Left ventricle myocardium superior (tissue), 1 donor: ENCODE results near the gene TMEM179. TPM values are rescaled to one million over a fixed set of nuclear protein-coding genes. Genes with fewer than 3 reads are reported as not detected.
"Not testable (repeated sequence)": the region's sequence is repeated elsewhere in the genome, so short reads cannot be mapped to it uniquely, and the experiment has no call there.

Source experiments
- ATAC-seq: fragments of 200-7000 bp; cut with Tn5 transposase; one replicate; pipeline ENCODE4 v1.9.1; 2020; ENCODE audit warnings: mild to moderate bottlenecking, moderate library complexity
- DNase-seq: peaks from one replicate; pipeline ENCODE4 v3.0.0-alpha.2; 2020
- intact Hi-C: fragments of 100-400 bp; cut with micrococcal nuclease; formaldehyde crosslinking; loops from one replicate; pipeline ENCODE4 v1.11.0; 2022
- total RNA-seq: library from RNA; stranded (reverse); fragmentation: NEBNext Ultra II Directional; extraction: Animal tissue kit (Norgen Biotek cat#: 25700); gene quantifications from one replicate; pipeline ENCODE4 v1.2.1, GENCODE V29; 2021
- donor health status: DM: no; HTN: yes; CAD: no; lungs with severe emphysema.

The TMEM179 gene
- total RNA-seq, 1 donor from 2014 or later = not detected

DNA sequence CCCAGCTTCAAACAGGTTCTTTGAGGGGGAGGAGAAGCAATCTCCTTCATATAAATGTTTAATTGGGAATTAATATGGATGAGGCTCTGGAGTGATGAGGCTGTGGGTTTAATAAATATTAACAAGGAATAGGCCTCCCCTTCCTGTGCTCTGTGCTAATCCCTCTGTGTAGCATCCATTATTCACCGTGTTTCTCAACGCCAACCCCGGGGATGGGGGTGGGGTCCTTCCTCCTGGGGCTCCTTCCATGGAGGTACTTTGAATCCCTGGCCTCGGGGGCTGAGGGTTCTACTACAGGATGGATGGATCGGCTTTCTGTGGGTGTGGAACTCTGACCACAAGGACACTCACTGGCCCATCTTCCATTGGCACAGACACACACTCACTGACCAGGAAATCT lies 34.9 kb upstream of the TMEM179 start:
- intact Hi-C loops = no loop called here
- no peak for ATAC-seq
- no peak for DNase-seq

DNA sequence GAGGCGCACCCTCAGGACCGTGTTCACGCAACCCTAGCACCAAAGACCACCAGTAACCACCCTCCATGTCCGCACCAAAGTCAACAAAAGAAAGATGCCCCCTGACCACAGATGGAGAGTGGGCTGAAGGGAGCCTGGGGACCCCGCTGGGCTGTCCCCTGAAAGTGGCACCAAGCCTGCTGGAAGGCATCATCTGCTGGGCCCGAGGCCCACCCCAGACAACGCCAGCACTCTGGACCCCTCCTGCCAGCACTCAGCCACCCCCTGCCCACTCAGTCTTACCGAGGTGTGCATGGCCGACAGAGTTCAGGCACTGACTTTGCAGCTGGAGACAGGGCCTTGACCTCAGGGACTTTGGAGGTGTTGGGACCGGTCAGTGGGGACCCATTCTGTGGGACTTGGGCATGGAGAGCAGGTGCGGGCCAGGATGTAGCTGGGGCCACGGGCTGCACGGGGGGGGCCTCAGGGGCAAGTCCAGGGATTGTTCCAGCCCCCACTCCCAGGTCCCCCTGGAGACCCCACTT lies 34.4 kb upstream of the TMEM179 start:
- intact Hi-C loops = no loop called here
- no peak for DNase-seq
- ATAC-seq = no peak

DNA sequence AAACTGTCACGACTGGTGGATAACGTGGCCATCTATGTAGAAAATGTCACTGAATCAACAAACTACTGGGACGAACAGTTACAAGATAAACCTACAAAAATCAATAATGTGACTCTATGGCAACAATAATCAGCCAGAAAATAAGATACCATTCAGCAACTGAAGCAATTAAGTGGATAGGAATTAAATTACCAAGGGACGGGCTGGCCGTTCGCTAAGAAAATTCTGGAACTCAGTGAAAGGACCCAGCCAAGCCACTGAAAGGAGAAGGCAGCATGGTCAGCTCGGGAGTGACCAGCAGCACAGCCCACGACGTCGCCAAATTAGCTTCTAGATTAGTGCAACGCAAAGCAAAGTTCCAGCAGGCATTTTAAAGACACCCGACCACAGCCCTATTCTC lies 33.6 kb upstream of the TMEM179 start:
- DNase-seq (no peak), ATAC-seq (no peak)
- intact Hi-C loops = no loop called here

DNA sequence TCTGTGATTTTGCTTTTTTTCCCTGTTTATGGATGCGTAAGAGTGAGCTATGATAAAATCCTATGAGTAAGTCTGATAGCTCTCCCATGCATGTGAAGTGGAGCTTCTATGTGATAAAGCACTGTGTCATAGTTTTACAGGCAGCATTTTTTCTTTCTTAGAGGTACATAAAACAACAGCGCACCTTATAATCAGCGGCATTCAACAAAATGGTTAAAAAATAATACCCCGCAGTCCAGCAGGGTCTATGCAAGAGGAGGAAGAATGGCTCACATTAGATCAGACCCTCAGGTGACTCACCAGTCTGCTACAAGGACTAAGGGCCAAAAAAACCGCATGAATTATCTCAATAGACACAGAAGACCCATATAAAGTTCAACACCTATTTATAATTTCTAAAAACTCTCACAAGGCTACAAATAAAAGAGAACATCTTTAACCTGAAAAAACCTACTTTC lies 33.0 kb upstream of the TMEM179 start:
- ATAC-seq = no peak
- intact Hi-C loops = no loop called here

DNA sequence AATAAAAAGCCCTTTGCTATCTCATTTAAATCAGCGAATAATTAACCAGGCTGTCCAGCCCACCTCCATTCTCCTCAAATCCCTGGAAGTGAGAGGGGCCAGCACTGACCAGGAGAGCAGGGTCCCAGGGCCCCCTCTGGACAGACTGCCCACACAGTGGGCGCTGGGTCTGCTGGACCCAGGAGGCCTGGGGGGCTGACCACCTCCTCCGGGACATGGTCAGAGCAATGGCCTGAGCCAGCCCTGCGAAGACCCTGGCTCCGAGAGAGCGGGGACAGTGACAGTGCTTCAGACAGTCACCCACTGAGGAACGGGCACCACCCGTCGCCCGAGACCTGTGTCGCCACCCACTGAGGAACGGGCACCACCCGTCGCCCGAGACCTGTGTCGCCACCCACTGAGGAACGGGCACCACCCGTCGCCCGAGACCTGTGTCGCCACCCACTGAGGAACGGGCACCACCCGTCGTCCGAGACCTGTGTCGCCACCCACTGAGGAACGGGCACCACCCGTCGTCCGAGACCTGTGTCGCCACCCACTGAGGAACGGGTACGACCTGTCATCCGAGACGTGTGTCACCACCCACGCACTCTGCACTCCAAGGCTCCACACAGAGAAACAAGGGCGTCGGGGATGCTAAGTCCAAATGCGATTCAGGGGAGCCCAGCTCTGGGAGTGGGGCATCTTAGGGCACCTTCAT lies 32.4 kb upstream of the TMEM179 start:
- ATAC-seq, DNase-seq, intact Hi-C loops: not testable (repeated sequence)

More for the DNA sequence above, 33.0 kb upstream of the TMEM179 start:
- no peak for DNase-seq

DNA sequence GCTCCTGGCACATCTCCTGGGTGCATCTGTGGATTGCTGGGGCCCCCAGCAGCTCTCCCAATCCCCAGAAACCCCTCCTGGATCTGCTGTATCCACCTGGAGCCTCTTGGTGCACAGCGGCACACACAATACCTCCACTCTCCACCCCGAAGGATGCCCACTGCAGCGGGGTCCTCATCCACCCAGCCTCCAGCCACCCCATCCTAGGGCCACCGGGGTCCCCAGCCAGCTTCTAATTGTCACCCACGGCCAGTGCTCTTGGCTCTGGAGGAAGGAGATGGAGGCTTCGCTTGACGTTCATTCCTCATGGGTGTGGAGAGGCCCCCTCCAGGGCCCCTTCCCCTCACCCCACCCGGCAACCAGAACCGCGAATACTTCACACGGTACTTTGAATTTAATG lies 31.6 kb upstream of the TMEM179 start:
- intact Hi-C loops = no loop called here
- ATAC-seq (no peak), DNase-seq (no peak)

DNA sequence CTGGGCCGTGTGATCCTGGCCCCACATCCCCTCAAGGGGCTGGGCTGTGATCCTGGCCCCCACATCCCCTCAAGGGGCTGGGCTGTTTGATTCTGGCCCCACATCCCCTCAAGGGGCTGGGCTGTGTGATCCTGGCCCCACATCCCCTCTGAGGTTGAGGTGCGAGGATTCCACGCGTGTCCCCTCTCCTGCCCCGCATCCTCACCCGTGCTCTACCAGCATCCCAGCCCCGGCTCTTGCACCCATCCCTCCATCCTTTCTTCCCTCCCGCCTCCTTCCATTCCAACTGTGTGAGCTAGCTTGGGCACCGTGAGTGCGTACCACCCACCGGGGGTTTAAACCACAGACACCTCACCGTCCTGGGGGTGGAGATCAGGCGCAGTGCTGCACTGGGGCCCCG lies 31.1 kb upstream of the TMEM179 start:
- DNase-seq (no peak), ATAC-seq (no peak)
- intact Hi-C loops = no loop called here

DNA sequence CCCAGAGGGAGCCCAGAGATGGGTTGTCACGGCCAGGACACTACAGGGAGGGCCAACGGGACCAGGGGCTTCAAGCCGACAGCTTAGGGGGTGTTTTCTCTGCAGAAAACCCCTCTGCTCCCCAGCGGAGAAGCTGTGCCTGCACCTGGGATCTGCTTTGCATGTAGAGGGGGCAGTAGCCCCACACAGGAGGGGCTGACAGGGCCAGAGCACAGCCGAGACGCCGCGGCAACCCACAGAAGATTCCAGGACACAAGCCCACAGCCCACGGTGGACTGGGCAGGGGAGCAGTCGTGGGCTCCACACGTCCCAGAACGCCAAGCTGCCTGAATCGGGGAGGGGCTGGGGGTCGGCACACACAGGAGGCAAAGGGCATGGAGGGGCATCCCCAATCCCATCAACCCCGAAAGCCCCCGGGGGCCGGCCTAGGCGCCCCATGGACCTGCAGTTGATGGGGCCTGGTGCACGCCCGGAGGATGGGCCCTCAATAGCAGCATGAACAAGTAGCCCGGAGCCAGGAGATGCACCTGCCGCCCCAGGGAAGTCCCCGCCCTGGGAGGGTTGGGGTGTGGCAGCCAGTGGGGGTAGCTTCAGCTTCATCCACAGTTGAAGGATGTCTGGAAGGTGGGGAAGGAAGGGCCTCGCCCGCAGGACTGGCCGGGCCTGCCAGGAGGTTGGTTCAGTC lies 30.5 kb upstream of the TMEM179 start:
- intact Hi-C loops = no loop called here
- no peak for DNase-seq
- no peak for ATAC-seq

DNA sequence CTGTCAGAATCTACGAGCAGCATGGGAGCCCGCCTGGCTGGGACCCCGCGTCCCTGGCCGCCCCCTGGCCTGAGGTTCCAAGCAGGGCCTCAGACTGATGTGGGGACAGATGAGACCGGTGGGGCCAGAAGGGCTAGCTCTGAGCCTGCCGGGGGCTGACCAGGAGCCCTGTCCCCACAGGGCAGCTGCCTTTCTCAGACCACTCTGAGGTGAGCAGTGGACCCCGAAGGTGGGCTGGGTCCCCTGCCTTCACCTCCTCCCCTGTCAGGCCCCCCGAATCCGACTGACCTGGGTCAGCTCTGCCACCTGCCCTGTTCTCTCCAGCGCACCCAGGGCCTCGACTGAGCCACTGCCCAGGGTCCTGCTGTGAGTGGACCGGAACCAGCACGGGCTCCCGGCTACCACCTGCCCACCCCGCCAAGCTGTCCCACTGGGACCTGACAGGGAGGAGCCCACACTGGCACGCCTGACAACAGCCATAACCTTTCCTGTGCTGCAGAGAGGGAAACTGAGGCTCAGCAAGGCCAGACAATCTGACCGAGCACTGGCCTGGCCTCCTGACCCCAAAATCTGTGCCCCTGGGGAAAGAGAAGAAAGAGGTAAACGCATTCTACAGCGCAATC lies 29.7 kb upstream of the TMEM179 start:
- ATAC-seq (no peak), DNase-seq (no peak)
- intact Hi-C loops = no loop called here

DNA sequence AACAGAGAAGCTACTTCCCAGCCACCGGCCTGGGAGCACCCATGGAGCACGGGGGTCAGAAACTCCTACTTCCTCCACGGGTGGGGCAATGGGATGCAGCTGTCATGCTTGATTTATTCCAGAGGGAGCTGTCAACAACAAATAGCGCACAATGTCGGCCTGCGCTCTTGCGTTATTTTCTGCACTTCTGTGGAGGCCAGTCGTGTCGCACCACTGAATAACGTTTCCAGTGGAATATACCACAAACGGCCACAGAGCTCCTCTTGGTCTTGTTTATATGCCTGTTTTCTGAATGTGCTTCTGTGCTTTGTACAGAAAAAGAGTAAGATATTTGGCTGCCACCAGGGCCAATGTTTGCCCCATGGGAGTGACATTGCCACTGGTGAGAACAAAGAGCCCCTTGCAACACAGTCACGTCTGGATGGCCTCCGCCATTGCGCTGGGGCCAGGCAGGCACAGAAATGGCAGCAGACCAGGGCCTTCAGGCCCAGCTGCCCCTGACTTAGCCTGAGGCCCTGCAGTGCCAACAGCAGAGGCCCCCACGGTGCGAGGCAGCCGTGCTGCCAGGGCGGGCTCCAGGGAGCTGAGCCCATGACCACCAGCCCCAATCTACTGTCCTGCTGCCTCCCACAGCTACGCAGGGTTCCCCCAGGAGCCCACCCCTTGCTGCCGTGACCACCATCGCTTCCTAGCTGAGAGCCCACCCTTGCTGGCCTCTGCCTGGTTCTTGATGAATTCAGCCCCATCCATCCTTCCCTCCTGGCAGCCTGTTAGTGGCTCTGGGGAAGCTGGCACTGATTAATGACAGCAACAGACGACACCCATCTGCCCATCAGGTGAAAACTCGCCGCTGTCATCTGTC lies 28.9 kb upstream of the TMEM179 start:
- ATAC-seq (no peak), DNase-seq (no peak)
- intact Hi-C loops = no loop called here

DNA sequence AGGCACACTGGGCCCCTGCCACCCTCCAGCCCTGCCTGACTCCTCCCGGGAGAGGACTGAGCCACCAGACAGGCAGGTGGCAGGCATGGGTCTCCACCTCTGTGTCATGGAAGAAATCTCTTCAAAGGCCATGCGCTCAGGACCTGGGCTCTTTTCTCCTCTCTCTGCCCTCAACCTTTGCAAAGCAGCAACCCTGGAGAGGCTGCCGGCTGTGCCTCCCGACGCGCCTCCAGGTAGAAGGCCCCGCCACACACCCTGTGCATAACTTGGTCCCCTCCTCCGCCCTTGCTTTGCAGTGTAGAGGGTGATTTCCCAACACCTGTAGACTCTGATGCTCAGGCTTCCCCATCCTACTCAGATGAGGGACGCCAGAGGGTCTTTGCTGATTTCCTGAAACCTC lies 28.2 kb upstream of the TMEM179 start:
- intact Hi-C loops = no loop called here

DNA sequence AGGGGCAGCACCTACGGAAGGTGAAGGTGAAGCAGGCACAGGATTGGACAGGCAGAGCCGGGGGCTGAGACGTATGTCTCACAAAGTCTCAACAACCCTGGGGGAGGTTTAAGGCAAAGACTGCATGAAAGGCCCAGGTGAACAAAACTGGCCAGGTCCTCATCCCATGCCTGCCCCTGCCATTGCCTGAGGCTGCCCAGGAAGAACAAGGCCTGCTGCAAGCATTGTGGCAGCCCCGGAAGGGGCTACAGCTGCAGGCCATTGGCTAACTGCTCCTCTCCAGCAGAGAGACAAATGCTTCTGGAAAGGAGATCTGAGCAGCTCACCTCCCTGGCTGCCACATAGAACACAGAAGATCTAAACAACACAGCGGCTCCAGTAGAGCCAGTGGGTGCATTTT lies 20.4 kb upstream of the TMEM179 start:
- intact Hi-C loops = no loop called here

More for the DNA sequence above, 28.2 kb upstream of the TMEM179 start:
- ATAC-seq = no peak
- no peak for DNase-seq

DNA sequence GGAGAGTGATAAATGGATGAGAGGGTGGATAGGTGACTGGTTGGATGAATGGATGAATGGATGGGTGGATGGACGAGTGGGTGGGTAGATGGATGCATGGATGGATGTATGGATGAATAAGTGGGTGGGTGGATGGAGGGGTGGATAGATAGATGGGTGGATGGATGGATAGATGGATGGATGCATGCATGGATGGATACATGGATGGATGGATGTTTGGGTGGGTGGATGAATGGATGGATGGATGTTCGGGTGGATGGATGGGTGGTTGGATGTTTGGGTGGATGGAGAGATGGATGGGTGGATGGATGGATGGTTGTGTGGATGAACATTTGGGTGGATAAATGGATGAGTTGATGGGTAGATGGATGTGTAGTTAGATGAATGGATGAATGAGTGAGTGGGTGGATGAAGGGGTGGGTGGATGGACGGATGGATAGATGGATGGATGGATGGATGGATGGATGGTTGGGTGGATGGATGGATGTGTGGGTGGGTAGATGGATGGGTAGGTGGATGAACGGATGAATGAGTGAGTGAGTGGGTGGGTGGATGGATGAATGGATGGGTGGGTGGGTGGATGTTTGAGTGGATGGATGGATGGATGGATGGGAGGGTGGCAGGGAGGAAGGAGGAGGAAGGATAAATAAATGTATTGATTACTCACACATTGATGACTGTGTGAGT lies 9.7 kb upstream of the TMEM179 start:
- no peak for ATAC-seq
- intact Hi-C loops = no loop called here

More for the DNA sequence above, 20.4 kb upstream of the TMEM179 start:
- DNase-seq (no peak), ATAC-seq (no peak)

DNA sequence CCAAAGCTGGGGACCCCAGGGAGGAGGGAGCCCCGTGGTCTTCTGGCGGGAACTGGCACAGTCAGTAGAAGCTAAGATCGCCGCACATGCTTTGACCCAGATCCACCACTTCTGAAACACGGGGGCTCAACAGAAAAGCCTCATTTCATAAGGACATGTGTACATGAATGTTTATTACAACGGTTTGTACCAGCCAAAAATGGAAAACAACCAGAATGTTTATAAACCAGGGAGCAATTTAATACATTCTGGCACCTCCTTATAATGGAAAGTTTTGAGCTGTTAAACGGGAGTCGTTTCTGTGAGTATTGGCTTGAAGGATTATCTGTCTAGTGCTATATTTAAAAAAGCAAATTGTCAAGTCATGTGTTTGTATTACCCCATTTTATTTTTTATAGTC lies 7.3 kb upstream of the TMEM179 start:
- ATAC-seq (no peak), DNase-seq (no peak)
- intact Hi-C loops = no loop called here

More for the DNA sequence above, 9.7 kb upstream of the TMEM179 start:
- no peak for DNase-seq

DNA sequence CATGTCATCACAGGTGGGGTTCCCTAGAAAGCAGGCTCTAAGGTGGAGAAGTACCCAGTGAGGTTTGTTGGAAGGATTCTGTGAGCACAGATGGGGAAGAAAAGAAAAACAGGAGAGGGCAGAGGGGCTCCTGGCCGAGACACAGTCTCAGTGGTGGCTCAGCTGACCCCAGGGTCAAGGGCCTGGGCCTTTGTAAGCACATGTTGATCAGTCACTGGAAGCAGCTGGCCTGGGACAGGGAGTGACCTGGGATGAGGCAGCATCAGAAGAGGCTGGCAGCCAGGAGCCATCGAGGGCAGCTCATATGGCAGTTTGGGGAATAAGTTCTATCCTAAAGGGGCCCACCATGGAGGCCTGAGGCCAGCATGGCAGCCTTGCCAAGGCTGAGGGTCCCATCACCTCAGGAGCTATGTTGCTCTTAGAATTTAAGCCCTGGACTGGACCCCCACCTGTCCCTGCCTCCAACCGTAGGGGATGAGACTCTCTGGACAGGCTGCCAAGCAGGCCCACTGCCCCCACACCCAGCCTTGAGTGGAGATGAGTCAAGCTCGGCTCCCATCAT lies 6.3 kb upstream of the TMEM179 start:
- intact Hi-C loops = no loop called here
- ATAC-seq = no peak
- DNase-seq = no peak

DNA sequence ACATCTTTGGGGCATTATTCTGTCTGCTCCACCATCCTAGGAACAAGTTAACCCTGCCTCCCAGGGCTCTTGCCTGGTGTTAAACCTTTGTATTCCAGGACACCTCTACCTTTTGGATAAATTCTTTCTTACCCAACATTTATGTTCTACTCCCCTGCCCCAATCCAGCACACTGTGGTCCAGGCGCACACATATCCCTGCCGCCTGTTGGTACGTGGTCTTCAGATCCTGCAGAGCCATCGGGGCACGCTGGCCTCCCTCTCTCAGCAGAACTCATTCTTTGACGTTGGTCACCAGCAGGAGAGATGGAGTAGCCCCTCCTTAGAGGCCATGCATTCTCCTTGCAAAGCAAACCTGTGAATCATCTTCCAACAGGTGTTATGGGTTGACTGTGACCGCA lies 5.1 kb upstream of the TMEM179 start:
- DNase-seq (no peak), ATAC-seq (no peak)
- intact Hi-C loops = no loop called here

DNA sequence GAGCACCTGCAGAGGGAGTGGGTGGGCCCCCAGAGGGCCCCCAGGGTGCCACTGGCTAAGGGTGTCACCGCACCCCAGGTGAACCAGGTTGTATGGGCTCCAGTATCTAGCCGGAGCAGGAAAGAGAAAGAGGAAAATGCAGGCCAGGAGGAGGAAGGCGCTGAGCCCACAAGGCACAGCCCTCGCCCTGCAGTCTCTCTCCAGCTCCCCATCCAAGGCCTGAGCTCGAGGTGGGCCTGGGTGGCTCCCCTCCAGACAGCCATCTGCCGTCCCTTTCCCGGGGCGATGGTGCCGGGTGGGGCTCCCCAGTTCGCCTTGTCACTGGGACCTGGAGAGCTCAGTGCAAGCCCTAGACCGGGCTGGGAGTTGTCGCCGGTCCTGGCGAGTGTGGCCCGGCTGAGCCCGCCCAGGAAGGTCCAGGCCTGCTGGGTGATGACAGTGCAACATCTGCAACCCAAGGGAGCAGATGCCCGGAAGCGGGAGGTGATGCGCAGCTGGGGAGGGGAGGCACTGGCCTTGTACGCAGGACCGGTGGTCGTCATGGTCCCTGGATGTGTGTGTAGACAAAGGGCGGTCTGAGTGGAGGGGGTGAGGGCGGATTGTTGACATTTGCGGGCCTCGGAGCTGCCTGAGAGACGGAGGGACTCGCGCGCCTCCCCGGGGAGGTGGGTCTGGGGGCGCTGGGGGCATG lies 716 bp downstream of the TMEM179 start:
- DNase-seq = no peak
- intact Hi-C loops = no loop called here
- no peak for ATAC-seq

DNA sequence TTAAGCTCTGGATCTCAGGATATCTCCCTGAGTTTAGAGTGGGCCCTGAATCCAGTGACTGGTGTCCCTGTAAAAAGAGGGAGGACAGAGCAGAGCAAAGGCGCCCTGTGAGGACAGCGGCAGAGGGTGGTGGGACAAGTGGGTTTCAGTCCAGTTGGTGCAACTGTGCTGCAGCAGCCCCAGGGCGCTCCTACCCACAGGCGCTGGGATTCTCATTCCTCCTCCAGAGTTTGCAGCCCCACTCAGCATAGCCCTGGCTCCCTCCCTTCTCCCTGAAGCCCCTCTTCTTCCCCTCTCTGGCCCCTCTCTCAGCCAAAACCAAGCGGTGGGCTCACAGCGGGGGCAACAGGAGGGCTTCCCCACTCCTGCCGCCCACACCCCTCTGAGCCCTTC lies 1.6 kb downstream of the TMEM179 start:
- no peak for DNase-seq
- no peak for ATAC-seq
- intact Hi-C loops = no loop called here
